ENCODE results near the gene CCDC81. TPM values are rescaled to one million over a fixed set of nuclear protein-coding genes. Genes with fewer than 3 reads are reported as not detected.
A peak's percentile ranks its signal among the peaks of the same experiment; 100 is the strongest.

The CCDC81 gene
- polyA plus RNA-seq, 1 donor (not counting 4 experiments of a cell fraction or from before 2014, with no cell fraction given): 0.42 TPM

GRCh38 chr11:86386746-86387145 is 12.1 kb downstream of the CCDC81 start:
- TF ChIP-seq, protein P1, sequence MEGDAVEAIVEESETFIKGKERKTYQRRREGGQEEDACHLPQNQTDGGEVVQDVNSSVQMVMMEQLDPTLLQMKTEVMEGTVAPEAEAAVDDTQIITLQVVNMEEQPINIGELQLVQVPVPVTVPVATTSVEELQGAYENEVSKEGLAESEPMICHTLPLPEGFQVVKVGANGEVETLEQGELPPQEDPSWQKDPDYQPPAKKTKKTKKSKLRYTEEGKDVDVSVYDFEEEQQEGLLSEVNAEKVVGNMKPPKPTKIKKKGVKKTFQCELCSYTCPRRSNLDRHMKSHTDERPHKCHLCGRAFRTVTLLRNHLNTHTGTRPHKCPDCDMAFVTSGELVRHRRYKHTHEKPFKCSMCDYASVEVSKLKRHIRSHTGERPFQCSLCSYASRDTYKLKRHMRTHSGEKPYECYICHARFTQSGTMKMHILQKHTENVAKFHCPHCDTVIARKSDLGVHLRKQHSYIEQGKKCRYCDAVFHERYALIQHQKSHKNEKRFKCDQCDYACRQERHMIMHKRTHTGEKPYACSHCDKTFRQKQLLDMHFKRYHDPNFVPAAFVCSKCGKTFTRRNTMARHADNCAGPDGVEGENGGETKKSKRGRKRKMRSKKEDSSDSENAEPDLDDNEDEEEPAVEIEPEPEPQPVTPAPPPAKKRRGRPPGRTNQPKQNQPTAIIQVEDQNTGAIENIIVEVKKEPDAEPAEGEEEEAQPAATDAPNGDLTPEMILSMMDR (optimal IDR thresholded peaks at IDR 0.05 in 1 of 3, IDR thresholded peaks at IDR 0.05 in 1 of 3, conservative IDR thresholded peaks at IDR 0.05 in 1 of 3; ENCODE audit: extremely low read depth in 1 of 3, insufficient read depth in 2 of 3, low read length in 3 of 3): no peak
- no peak for TF ChIP-seq EZH2 (IDR thresholded peaks at IDR 0.05; ENCODE audit: low read length)
- Histone ChIP-seq H4K20me1 (ENCODE audit: control insufficient read depth, extremely low read depth, insufficient read depth, low read length) (no peaks in the 10 kb centered on the region), H3K4me1 (ENCODE audit: control insufficient read depth, extremely low read depth, insufficient read depth, low read length) (no peaks in the 10 kb centered on the region), H3K4me3 (ENCODE audit: control insufficient read depth in 2 of 3, extremely low read depth in 1 of 3, insufficient read depth in 2 of 3, low read depth in 1 of 3, low read length in 3 of 3) (no peak overlapping the region), H3K36me3 (ENCODE audit: control insufficient read depth in 2 of 2, extremely low read depth in 1 of 2, insufficient read depth in 2 of 2, low read length in 2 of 2) (no peaks in the 10 kb centered on the region), H3K9ac (ENCODE audit: control insufficient read depth, extremely low read depth, insufficient read depth, low read length) (no peak overlapping the region), H3K9me1 (ENCODE audit: control insufficient read depth, extremely low read depth, insufficient read depth, low read length) (no peaks in the 10 kb centered on the region), H3K4me2 (ENCODE audit: control insufficient read depth, extremely low read depth, insufficient read depth, low read depth, low read length) (no peak overlapping the region), H3K27ac (ENCODE audit: control insufficient read depth, insufficient read depth, low read length) (no peak overlapping the region), H3K79me2 (ENCODE audit: control insufficient read depth, insufficient read depth, low read length) (no peaks in the 10 kb centered on the region), H2AFZ (ENCODE audit: control insufficient read depth, low read length) (no peak overlapping the region), H3K27me3 (ENCODE audit: control insufficient read depth, extremely low read depth, insufficient read depth, low read length) (no peaks in the 10 kb centered on the region), H3K9me3 (ENCODE audit: control insufficient read depth, low read depth, low read length) (no peaks in the 10 kb centered on the region)
- dilution Hi-C loops (cut with MboI; ENCODE audit: extremely low pct_ligation_motif_present, low sequenced_read_pairs): no loop called here
- DNase-seq (ENCODE audit: low read depth, low spot score): no peak
- no peak for FAIRE-seq

- Histone ChIP-seq H2AFZ (ENCODE audit: control insufficient read depth, low read length) (peak overlapping the region; percentile 47), H3K27ac (ENCODE audit: control insufficient read depth, insufficient read depth, low read length) (no peak overlapping the region), H3K4me3 (ENCODE audit: control insufficient read depth in 2 of 3, extremely low read depth in 1 of 3, insufficient read depth in 2 of 3, low read depth in 1 of 3, low read length in 3 of 3) (no peak overlapping the region), H3K4me1 (ENCODE audit: control insufficient read depth, extremely low read depth, insufficient read depth, low read length) (no peaks in the 10 kb centered on the region), H3K36me3 (ENCODE audit: control insufficient read depth in 2 of 2, extremely low read depth in 1 of 2, insufficient read depth in 2 of 2, low read length in 2 of 2) (no peaks in the 10 kb centered on the region), H3K9ac (ENCODE audit: control insufficient read depth, extremely low read depth, insufficient read depth, low read length) (no peak overlapping the region), H3K27me3 (ENCODE audit: control insufficient read depth, extremely low read depth, insufficient read depth, low read length) (no peaks in the 10 kb centered on the region), H3K9me3 (ENCODE audit: control insufficient read depth, low read depth, low read length) (no peaks in the 10 kb centered on the region), H3K4me2 (ENCODE audit: control insufficient read depth, extremely low read depth, insufficient read depth, low read depth, low read length) (no peak overlapping the region), H3K9me1 (ENCODE audit: control insufficient read depth, extremely low read depth, insufficient read depth, low read length) (no peaks in the 10 kb centered on the region), H4K20me1 (ENCODE audit: control insufficient read depth, extremely low read depth, insufficient read depth, low read length) (no peaks in the 10 kb centered on the region), H3K79me2 (ENCODE audit: control insufficient read depth, insufficient read depth, low read length) (no peaks in the 10 kb centered on the region)
- dilution Hi-C loops (cut with MboI; ENCODE audit: extremely low pct_ligation_motif_present, low sequenced_read_pairs): no loop called here
- DNase-seq (ENCODE audit: low read depth, low spot score): no peak
- TF ChIP-seq EZH2 (IDR thresholded peaks at IDR 0.05; ENCODE audit: low read length): no peak
- TF ChIP-seq, protein P1 (optimal IDR thresholded peaks at IDR 0.05 in 1 of 3, IDR thresholded peaks at IDR 0.05 in 1 of 3, conservative IDR thresholded peaks at IDR 0.05 in 1 of 3; ENCODE audit: extremely low read depth in 1 of 3, insufficient read depth in 2 of 3, low read length in 3 of 3): no peak
- no peak for FAIRE-seq
Observed at GRCh38 chr11:86388198-86388597, 13.5 kb downstream of the CCDC81 start.
